ENCODE data around the gene ZNF678. TPM values are rescaled to one million over a fixed set of nuclear protein-coding genes. Genes with fewer than 3 reads are reported as not detected.
A peak's percentile ranks its signal among the peaks of the same experiment; 100 is the strongest.

Gene ZNF678
- 10 to 100 TPM; 15.1 to 17.1 (median 16.3) TPM for polyA plus RNA-seq (ENCODE audit: insufficient read length in 3 of 3)

DNA sequence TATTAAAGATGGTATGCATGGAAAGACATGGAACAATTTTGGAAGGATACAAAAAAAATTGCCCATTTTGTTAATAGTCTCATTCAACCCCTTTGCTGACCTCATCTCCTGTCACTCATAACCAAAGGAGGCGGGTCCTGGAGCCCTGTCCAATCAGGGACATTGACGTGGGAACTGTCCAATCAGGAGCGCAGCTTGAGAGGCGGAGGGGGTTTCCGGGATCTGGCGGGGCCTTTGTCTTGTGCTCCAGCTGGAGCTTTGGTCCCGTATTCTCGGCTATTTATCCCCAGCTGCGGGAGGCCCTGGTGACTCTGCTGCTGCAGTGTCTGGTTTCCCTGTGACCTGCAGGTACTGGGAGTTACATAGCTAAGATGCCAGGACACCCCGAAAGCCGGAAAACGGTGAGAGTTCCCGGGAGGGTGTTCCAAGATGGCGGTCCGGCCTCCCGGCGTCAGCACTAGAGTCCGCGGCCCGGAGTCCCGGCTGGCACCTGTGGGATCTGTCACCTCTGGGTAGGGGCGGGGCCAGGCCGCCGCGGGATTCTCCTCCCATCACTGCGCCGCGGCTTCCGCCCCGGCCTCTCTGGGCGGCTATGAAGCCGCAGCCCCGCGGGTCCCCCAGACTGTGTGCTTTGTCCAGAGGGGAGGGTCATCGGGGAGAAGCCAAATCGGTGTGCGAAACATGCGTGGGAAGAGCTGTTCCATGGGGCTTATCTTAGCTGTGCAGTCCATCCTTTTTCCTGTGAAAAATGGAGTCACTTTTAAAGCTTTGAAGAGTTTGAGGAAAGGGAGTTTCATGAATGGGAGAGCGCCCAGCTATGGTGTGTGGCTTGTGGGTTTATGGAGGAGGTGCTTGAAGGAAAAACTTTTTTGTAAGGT is at the start of gene ZNF678:
Gene ZNF678, plus strand, starts transcription at position 233 of the 878 bp plus-strand sequence. CDS start 87,436 bp downstream, outside the sequence.
- DNase-seq (ENCODE audit: low read depth in 3 of 3, low spot score in 2 of 3): peak; percentile 87 to 91 (median 91)

DNA sequence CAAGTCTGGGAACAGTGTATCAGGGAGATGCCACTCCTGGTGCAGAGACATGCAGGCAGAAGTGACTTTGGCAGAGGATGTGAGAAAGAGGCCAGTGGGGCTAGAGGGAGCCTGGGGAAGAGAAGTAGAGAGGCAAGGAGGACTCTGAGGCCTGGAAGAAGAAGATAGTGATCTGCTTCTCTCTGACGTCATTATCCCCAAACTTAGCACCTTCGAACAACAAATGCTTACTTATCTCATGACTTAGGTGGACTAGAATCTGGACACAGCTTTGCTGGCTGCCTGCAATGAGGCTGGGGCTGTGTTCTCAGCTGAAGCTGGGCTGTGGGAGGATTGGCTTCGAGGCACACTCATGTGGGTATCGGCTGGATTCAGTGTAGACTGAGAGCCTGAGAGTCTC is 44.5 kb upstream of the ZNF678 start:
- DNase-seq (ENCODE audit: low read depth in 3 of 3, low spot score in 2 of 3): no peak

DNA sequence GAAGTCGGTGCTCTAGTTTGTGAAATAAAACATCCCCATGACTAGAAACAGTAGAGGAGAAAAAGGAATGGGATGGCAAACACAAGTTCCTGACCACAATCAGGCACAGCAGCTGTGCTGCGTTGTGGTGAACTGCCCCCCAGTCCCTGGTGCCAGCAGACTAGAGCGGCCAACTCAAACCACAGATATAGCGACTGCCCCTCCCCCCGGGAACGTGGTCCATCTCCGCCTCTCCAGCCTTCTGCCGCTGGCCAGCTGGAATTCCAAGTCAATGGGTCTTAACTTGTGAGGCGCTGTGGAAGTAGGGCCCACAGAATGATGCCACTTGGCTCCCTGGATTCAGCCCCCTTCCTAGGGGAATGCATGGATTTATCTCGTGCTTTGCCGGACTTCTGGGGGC is 41.6 kb upstream of the ZNF678 start:
- no peak for DNase-seq (ENCODE audit: low read depth in 3 of 3, low spot score in 2 of 3)

DNA sequence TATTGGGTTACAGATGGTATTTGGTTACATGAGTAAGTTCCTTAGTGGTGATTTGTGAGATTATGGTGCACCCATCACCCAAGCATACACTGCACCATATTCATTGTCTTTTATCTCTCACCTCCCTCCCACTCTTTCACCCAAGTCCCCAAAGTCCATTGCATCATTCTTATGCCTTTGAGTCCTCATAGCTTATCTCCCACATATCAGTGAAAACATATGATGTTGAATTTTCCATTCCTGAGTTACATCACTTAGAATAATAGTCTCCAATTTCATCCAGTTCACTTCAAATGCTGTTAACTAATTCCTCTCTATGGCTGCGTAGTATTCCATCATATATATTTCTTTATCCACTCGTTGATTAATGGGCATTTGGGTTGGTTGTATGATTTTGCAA is 36.8 kb upstream of the ZNF678 start:
- no peak for DNase-seq (ENCODE audit: low read depth in 3 of 3, low spot score in 2 of 3)

DNA sequence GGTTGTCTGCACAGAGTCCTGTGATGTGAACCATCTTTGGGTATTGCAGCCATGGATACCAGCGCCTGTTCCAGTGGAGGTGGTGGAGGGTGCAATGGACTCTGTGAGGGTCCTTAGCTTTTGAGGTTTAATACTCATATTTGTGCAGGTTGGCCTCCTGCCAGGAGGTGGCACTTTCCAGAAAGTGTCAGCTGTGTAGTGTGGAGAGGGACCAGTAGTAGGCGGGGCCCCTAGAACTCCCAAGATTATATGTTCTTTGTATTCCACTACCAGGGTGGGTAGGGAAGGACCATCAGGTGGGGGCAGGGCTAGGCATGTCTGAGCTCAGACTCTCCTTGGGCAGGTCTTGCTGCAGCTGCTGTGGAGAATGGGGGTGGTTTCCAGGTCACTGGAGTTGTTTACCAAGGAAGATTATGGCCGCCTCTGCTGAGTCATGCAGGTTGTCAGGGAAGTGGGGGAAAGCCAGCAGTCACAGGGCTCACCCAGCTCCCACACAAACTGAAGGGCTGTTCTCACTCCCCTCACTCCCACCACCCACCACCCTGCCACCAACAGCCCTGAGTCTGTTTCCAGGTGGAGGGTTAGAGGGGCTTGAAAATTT is 31.2 kb upstream of the ZNF678 start:
- no peak for DNase-seq (ENCODE audit: low read depth in 3 of 3, low spot score in 2 of 3)

DNA sequence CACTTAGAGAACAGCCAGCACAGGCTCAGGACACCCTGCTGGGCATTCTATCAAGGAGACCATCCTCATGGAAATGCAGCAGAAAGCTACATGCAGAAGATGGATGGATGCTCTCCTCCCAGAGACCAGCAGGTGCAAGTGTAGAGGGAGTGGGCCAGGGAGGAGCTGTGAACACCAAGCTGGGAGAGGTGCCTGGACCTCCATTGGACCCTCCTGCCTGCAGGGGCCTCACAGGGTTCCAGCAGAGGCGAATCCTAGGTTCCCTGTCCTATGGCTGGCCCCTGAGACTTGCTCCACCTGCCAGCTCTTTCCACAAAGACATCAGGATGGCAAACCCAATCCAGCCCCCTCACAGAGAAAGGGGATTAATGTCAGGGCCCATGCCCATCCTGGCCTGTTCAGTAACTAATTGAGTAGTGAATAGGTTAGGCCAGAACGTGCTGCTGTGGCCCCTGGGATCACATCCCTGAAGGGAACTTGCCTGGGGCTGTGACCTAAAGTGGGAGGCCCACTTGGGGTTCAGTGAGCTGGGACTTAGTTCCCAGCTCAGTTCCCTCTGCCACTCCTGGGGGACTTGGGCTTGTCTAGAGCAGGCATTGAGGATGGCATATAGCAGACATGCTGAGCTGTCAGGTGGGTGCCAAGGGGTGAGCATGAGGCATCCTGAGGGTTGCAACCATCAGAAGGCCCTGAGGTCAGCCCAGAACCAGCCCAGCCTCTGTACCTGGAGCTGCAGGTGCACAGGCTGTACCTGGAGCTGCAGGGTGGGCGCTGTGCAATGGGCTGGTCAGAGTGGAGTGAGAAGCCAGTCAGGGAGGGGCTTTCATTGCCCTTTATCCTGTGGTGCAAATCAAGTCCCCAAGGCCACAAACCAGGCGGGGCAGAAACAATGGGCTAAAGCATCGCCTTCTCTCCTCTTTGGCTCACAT is 22.9 kb upstream of the ZNF678 start:
- DNase-seq (ENCODE audit: low read depth in 3 of 3, low spot score in 2 of 3): no peak

DNA sequence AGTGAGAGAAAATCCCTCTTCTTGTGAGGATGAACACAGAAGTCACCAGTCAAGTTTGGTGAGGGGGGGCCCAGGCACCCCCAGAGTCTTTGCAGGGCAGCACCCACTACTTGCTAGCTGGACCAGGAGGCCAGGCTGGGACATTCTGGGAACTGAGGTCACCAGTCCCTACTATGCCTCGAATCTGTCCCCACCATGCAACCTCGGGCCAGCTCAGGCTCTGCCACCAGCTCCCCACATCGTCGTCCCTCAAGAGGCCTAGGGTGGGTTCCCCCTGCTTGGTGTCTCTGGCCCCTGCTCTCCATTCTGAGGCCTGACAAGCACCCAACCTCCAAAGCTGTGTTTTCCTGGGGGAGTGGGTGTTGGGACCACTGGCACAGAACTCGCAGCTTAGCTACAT is 22.2 kb upstream of the ZNF678 start:
- DNase-seq (ENCODE audit: low read depth in 3 of 3, low spot score in 2 of 3): no peak

DNA sequence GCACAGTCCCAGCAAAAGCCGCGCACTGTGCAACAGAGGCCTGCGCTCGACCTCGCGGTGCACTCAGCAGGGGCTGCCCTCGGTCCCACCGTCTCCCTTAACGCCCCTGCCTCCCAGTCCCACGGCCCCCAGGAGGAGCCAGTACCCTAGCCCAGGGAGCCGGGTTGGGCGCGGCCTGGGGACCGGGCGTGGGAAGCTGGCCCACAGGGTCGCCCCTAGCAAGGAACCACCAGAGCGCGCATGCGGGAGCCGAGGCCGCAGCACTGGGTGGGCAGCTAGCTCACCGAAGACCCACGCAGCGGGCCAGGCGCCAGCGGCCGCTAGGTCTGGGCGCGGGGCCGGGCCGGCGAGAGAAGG is 21.6 kb upstream of the ZNF678 start:
- DNase-seq (ENCODE audit: low read depth in 3 of 3, low spot score in 2 of 3): no peak

DNA sequence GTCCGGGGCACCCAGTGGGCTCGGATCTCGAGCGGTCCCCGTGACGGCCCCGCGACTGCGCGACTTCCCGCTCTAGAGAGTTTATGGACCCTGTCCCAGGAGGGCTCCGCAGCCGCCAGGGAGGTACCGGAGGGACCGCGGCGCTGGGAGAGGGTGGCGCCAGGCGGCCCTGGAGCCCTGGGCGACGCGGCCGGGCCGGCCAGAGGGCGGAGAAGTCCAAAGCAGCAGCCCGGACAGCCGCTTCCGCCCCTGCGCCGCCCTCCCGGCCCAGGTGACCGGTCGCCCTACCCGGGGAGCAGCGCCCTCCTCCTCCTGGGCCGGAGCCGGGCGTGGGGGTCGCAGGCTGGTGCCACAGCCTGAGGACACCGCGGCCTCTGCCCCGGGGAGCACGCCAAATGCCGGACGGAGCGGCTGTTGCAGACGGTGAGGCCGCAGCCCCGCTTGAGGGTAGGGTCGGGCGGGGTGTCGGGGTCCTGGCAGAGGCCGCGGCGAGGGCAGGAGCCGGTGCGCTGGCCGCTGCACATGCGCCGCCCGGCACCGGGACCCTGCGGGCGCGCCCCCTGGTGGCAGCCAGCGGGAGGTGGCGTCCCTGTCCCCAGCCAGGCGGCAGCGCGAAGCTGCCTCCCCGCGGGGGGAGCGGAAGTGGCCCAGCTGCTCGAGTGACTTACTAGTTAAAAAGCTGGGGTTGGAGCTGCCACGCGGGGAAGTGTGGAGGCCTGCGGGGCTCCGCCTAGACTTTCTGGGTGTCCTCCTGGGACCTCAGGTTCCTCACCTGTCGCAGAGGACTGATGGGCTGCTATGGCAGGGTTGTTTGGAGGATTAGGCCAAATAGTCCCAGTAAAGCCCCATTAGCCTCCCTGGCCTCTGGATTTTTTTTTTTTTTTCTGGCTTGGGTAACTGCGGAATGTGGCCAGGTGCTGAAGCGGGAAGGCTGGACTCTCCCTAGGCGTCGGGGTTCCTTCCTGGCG is 20.9 kb upstream of the ZNF678 start:
- DNase-seq (ENCODE audit: low read depth in 3 of 3, low spot score in 2 of 3): peak in 2 of 3 donors; percentile 72 to 78

DNA sequence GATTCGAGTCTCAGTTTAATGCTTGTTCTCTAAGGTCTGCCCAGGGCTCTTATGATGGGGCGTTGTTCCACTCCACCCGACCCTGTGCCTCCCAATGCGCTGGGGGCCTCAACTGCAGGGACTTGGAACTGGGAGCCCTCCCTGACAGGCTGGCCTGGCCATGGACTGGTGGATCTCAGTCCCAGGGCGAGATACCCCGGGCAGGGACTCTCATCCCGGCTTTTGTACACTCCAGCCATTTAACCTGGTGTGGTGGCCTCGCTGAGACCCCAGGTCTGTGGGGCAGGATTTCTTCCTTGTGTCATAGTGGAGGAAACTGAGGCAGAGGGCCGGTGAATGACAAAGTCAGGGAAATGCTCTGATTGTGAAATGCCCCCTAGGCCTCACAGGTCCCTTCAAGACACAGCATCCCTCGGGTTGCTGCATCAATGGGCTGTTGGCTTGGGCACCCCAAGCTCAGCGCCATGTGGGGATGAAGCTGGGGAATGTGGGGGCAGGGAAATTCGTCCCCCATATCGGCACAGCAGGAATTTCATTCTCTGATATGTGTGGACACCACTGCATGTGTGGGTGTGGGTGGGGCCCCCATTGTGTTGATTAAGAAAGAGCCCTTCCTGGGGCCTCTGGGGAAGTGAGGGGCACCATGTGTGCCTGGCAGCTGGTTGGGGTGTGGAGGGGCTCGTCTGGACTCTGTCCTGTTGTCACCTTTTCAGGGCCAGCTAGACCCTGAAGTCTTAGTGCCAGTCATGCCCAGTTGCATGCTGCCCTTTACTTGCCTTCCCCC is 19.9 kb upstream of the ZNF678 start:
- DNase-seq (ENCODE audit: low read depth in 3 of 3, low spot score in 2 of 3): no peak

DNA sequence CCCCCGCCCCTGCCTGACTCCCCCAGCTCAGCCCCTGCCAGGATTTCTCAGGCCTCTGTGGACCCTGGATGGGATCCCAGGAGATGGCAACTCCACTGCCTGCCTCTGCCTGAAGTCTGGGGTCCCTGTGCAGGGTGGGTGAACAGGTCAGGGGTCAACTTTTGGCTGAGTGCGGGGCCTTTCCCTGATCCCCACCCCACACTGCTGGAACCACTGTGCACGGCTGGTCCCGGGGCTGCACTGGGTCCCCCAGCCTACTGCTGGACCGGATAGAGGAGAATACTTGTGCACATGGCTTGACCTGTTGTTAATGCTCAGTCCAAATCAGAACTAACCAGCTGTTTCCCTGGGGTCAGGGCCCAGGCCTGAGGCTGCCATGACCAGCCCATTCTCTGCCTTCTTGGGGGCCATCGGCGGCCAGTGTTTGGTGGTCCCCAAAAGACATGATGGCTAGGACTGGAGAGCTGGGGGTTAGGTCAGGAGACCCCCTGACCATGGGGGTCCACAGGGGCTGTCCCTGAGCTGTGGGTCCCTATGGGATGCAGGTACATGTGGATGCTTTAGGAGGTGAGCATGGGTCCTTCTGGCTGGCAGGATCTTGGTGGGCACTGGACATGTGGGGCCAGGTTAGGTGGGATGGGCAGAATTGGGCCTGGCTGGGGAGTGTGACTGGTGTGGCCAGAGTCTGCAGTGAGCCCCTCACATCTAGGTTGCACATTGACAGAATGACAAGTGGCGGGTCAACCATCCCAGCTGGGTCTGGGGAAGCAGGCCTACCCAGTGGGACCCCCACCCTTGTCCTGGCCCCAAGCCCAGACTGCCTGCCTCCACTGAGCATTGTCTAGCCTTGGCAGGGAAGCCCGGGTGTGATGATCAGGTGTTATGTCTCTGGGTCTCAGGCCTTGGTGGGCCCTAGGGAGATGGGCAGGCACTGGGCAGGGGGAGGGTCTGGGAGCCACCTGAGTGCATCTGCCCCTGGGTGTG is 19.0 kb upstream of the ZNF678 start:
- no peak for DNase-seq (ENCODE audit: low read depth in 3 of 3, low spot score in 2 of 3)

DNA sequence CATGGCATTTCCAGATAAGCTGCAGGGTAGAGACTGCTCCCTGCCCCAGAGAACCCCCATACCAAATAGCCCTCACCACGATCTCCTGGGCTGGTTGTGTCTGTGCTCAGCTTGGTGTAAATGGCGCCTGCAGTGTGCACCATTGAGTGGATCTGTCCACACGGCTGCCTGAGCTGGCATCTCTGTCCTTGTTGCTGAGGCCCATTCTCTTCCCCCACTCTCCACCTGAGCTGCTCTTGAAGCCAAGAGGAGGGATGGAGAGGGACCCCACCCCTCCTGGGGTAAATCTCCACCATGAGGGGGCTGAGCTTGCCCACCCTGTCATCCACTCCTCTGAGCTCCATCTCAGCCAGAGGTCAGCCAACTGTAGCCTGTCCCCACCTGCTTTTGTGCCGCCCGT is 18.0 kb upstream of the ZNF678 start:
- DNase-seq (ENCODE audit: low read depth in 3 of 3, low spot score in 2 of 3): no peak

DNA sequence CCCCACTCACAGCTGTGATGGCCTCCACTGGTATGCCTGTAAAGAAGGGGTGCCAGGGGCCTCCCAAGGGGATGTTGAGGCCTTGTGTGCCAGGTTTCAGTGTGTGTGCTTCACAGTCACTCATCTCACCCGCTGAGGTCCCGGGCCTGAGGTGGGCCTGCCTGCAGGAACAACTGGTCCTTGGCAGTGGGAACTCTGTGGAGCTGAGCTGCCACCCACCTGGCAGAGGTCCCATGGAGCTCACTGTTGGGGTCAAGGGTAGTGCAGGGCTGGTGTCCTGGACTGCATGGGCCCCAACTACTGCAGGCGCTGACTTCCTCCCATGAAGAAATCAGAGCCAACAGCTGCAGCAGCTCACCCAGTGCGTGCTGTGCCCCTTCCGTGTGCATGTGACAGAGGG is 17.3 kb upstream of the ZNF678 start:
- no peak for DNase-seq (ENCODE audit: low read depth in 3 of 3, low spot score in 2 of 3)

DNA sequence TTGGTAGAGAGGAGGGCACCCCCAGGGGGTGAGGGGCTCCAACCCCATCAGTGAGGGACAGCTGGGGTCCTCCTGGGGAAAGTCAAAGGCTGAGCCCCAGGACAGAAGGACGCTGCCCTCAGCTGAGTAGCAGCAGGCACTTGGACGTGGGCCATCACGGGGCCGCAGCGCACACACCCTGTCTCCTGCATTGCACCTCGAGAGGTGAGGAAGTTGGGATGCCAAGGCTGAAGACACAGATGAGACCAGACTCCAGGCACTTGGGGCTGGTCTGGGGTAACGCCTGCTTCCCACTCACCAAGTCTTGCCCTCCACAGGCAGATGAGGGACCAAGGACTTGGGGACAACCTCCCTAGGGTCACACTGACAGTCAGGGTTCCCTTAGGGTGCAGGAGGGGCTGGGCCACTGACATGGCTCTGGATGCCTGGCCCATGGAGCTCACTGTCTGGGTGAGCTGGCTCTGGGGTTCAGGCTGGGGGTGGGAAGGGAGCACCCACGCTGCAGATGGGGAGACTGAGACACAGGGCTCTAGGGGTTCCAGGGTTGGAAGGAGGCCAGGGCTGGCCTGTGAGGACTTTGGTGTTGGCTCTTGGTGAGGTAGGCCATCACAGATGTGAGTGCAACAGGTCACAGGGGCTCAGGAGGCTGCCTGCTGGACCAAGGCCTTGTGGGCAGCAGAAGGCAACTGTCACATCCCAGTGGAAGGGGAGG is 16.6 kb upstream of the ZNF678 start:
- DNase-seq (ENCODE audit: low read depth in 3 of 3, low spot score in 2 of 3): no peak

DNA sequence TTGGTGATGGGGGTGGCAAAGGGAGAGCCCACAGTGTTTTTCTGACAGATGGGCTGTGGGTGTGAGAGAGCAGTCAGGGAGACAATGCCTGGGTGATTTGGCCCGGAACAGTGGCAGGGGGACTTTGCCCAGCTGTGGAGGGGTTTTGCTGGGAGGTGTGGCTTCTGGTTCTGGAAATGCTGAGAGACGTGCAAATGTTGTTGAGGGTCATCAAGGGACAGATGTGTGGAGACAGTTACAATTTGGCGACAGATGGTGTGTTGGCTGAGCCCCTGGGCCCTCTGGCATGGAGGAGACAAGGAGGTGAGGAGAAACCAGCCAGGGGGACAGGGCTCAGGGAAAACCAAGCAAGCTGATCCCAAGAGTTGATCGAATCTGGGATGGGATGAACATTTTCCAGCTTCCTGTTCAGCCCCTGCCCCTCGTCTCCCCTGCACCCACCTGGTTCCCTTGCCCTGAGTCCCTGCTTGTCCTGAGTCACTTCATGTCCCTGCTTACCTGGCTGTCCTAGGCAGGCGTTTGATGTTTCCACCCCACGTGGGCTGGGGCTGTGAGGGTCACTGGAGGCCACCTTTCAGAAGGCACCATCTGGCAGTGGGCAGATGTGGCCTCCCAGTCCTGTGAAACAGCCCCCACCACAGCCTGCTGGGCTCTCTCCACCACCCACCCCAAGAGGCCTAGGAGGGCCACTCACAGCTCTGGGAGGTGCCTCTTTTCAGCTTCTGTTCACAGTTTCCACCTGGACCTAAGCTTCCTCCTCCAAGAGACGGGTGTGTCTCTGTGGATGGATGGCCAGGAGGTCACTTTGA is 15.8 kb upstream of the ZNF678 start:
- no peak for DNase-seq (ENCODE audit: low read depth in 3 of 3, low spot score in 2 of 3)

DNA sequence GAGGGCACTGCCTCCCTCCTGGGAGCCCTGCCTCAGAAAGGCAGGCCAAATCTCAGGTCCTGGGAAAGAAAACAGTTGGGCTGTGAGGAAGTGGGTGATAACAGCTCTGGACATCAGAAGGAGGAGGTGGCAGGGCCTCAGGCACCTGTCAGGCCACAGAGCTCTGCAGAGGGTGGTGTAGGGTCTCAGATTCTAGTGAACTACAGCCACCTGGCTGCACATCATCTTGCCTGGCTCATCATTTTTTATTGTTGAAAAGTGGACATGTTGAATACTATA is 15.3 kb upstream of the ZNF678 start:
- DNase-seq (ENCODE audit: low read depth in 3 of 3, low spot score in 2 of 3): no peak

DNA sequence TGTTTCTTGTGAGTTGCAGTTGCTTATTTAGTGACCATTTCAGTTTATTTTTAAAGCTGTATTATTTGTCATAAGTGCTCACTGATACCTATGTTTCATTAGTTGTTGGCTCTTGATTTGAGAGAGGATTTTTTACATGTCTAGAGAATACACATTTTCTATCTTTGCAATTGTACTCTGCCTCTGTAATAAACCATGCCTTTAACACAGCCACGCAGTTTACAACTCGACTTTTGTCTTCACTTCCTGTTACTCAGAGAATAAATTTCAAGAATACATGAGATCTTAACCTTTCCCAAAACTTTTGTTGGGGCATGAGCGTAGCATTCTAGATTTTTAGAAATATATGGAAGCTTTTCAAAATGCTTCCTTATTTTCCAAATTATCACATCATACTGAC is 14.9 kb upstream of the ZNF678 start:
- no peak for DNase-seq (ENCODE audit: low read depth in 3 of 3, low spot score in 2 of 3)

All from right renal cortex interstitium (tissue), 3 donors.